GM19099 (cell line): ENCODE data around the gene CASD1.

Experiments used
- POLR2A ChIP-seq: IDR thresholded peaks from 3 replicates; pipeline ENCODE4 v1.6.1; 2011; ENCODE audit warnings: low read depth; ENCODE audit not compliant: insufficient read length; ENCODE audit errors: extremely low read depth

CASD1 gene

DNA sequence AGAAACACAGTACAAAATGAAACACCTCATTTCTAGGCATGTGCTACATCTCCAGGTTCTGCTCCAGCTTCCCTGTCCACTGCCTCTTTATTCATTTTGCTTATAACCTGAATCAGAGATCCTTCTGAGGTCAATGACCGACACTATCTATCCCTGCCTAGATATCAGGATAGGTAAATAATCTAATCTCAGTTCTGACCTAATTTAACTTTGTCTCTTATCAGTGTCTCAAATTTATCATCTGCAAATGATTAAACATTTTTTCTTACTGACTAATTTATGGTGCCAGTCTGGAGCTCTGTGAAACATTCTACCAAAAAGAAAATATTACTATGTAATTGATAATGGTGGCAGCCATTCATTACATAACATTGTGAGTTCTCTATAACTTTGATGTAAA is 85.3 kb downstream of the CASD1 start:
- no peak for TF ChIP-seq POLR2A

DNA sequence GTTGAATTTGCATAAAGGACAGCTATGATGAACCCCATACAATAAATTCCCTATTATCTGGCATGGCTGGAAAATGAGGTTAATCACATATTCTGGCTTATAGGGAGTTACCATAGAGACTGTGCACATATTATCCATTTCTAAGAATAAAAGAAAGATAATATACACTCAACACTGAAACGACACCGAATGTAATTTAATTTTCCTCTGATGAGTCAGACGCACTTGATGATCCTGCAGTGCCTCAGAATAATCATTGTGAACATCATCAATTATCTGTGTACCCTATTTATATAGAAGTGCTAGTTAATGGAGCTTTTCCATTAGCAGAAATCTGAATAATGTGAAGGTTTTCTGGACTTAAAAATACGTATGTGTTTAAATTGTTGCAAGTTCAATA is 86.1 kb downstream of the CASD1 start:
- no peak for TF ChIP-seq POLR2A

DNA sequence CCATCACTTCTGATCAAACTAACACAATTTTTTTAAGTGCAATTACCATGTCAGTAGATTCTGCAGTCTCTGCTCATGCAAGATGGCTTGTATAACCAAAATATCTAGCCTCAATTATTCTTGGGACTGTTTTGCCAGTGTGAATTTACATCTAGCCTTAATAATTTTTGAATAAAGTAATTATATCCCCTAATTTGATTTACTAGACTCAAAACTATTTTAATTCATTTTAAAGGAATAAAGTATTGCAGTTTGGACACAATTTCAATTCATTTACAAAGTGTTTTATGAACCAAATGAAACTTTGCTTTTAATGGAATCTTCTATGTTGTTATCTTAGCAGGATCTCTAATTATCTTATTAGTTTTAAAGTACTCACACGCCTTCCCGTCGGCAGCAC is 90.7 kb downstream of the CASD1 start:
- no peak for TF ChIP-seq POLR2A

DNA sequence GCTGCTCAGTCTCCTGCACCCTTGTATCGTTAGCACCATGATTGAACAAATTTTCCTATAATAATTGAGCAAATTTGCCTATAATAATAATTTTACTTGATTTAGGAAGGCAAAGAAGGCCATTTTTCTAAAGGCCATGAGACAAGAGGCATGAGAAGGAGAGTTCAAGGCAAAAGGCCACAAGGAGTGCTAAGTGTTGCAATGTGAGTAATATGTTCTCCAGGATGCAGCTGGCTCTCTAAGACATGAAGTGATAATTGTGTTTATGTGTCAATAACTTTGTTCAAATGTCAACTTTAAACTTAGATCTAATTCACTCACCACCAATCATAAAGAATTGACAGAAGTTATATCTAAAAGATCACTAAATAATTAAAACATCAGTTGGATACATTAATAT is 92.6 kb downstream of the CASD1 start:
- no peak for TF ChIP-seq POLR2A

DNA sequence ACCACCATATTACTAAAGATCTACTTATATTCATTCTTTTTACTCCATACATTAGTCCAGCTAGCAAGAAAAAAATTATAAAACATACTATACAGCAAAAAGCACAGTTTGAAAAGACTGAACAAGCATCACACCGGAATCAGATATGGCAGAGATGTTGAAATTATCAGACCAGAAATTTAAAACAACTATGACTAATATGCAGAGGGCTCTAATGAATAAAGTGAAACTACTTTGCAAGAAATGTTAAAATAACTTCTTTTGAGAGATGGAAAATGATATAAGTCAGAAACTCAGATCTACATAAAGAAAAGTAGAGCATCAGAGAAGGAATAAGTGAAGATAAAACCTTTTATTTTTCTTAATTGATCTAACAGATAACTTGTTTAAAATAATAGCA is 95.4 kb downstream of the CASD1 start:
- TF ChIP-seq POLR2A, result no peak
